ENCODE results near the gene TMEM88.
"Not testable (repeated sequence)": the region's sequence is repeated elsewhere in the genome, so short reads cannot be mapped to it uniquely, and the experiment has no call there.

The TMEM88 gene

GRCh38 chr17:7854851-7855659 is at the start of gene TMEM88:
TSS of gene TMEM88 (plus strand) at chr17:7855066. CDS start at chr17:7855075, 9 bp downstream.
- no peak for DNase-seq

- DNase-seq: no peak
Measured at GRCh38 chr17:7806587-7806986, 48.3 kb upstream of the TMEM88 start.

GRCh38 chr17:7807206-7807605 is 47.7 kb upstream of the TMEM88 start:
- no peak for DNase-seq

- DNase-seq: no peak
Measured at GRCh38 chr17:7809086-7809790, 45.6 kb upstream of the TMEM88 start.

GRCh38 chr17:7809791-7810343 is 45.0 kb upstream of the TMEM88 start:
- not testable (repeated sequence) for DNase-seq

- no peak for DNase-seq
Measured at GRCh38 chr17:7811251-7811650, 43.6 kb upstream of the TMEM88 start.

GRCh38 chr17:7814969-7815368 is 39.9 kb upstream of the TMEM88 start:
- no peak for DNase-seq

GRCh38 chr17:7816926-7817642 is 37.8 kb upstream of the TMEM88 start:
- DNase-seq: no peak

GRCh38 chr17:7817643-7817964 is 37.3 kb upstream of the TMEM88 start:
- DNase-seq: no peak

GRCh38 chr17:7818026-7818425 is 36.8 kb upstream of the TMEM88 start:
- no peak for DNase-seq

- DNase-seq: no peak
Measured at GRCh38 chr17:7818746-7819645, 35.9 kb upstream of the TMEM88 start.

GRCh38 chr17:7820231-7820630 is 34.6 kb upstream of the TMEM88 start:
- no peak for DNase-seq

- DNase-seq: no peak
Measured at GRCh38 chr17:7822126-7822525, 32.7 kb upstream of the TMEM88 start.

GRCh38 chr17:7823581-7824001 is 31.3 kb upstream of the TMEM88 start:
- DNase-seq: no peak

- no peak for DNase-seq
Measured at GRCh38 chr17:7824021-7824924, 30.6 kb upstream of the TMEM88 start.

GRCh38 chr17:7825206-7825990 is 29.5 kb upstream of the TMEM88 start:
- DNase-seq: no peak

GRCh38 chr17:7830616-7831015 is 24.2 kb upstream of the TMEM88 start:
- no peak for DNase-seq

- DNase-seq: no peak
Measured at GRCh38 chr17:7831233-7831632, 23.6 kb upstream of the TMEM88 start.

GRCh38 chr17:7832431-7832830 is 22.4 kb upstream of the TMEM88 start:
- DNase-seq: no peak

- DNase-seq: no peak
Measured at GRCh38 chr17:7833011-7833794, 21.7 kb upstream of the TMEM88 start.

All from activated CD4-positive, CD25-positive, alpha-beta regulatory T cell treated with anti-CD3 and anti-CD28 coated beads, Interleukin-2, amount 50 U/mL, for 72 hours (primary cell).